Measurements from ENCODE around the gene TSFM. TPM values are rescaled to one million over a fixed set of nuclear protein-coding genes. Genes with fewer than 3 reads are reported as not detected.

The TSFM gene
- total and polyA plus RNA-seq, 9 of the 15 experiments (the other 6 are each of a cell fraction or from before 2014, with no cell fraction given) = 44.6 to 198 (median 60.2) TPM

GRCh38 chr12:57766464-57767304 is 15.9 kb upstream of the TSFM start, which contains the start of gene CYP27B1 (continued):
- no peak for TF ChIP-seq KAT2B (IDR thresholded peaks at IDR 0.05; ENCODE audit: low read depth, low read length)
- TF ChIP-seq L3MBTL2 (IDR thresholded peaks at IDR 0.05) = peak; percentile 43
- TF ChIP-seq POLR2B (IDR thresholded peaks at IDR 0.05; ENCODE audit: low read depth, partially characterized antibody) = no peak
- TF ChIP-seq CTBP1 (IDR thresholded peaks at IDR 0.05; ENCODE audit: borderline replicate concordance) = no peak; the same call in 1 of the 2 replicates
- TF ChIP-seq CEBPB (tag; IDR thresholded peaks at IDR 0.05) = peak; percentile 85
- no peak for TF ChIP-seq SIN3A (IDR thresholded peaks at IDR 0.05; ENCODE audit: borderline replicate concordance in 2 of 2, control insufficient read depth in 1 of 2, low read depth in 2 of 2, low read length in 2 of 2)
- no peak for TF ChIP-seq CBFB (CRISPR knock-in tag; IDR thresholded peaks at IDR 0.05)
- TF ChIP-seq, protein P1, sequence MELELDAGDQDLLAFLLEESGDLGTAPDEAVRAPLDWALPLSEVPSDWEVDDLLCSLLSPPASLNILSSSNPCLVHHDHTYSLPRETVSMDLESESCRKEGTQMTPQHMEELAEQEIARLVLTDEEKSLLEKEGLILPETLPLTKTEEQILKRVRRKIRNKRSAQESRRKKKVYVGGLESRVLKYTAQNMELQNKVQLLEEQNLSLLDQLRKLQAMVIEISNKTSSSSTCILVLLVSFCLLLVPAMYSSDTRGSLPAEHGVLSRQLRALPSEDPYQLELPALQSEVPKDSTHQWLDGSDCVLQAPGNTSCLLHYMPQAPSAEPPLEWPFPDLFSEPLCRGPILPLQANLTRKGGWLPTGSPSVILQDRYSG (tag; conservative IDR thresholded peaks at IDR 0.05; ENCODE audit: low read depth) = no peak
- TF ChIP-seq ZNF655 (CRISPR knock-in tag; IDR thresholded peaks at IDR 0.05) = no peak
- no peak for TF ChIP-seq ZNF124 (CRISPR knock-in tag; IDR thresholded peaks at IDR 0.05)
- TF ChIP-seq MEF2D (tag; conservative IDR thresholded peaks at IDR 0.05; ENCODE audit: low read depth) = no peak
- no peak for TF ChIP-seq NR0B1 (IDR thresholded peaks at IDR 0.05; ENCODE audit: partially characterized antibody)
- TF ChIP-seq CCNT2 (IDR thresholded peaks at IDR 0.05; ENCODE audit: borderline replicate concordance, extremely low read depth, insufficient read length, low read depth, low read length) = no peak
- TF ChIP-seq, protein P2, sequence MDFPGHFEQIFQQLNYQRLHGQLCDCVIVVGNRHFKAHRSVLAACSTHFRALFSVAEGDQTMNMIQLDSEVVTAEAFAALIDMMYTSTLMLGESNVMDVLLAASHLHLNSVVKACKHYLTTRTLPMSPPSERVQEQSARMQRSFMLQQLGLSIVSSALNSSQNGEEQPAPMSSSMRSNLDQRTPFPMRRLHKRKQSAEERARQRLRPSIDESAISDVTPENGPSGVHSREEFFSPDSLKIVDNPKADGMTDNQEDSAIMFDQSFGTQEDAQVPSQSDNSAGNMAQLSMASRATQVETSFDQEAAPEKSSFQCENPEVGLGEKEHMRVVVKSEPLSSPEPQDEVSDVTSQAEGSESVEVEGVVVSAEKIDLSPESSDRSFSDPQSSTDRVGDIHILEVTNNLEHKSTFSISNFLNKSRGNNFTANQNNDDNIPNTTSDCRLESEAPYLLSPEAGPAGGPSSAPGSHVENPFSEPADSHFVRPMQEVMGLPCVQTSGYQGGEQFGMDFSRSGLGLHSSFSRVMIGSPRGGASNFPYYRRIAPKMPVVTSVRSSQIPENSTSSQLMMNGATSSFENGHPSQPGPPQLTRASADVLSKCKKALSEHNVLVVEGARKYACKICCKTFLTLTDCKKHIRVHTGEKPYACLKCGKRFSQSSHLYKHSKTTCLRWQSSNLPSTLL (IDR thresholded peaks at IDR 0.05) = peak; percentile 67
- no peak for TF ChIP-seq CBX1 (IDR thresholded peaks at IDR 0.05; ENCODE audit: low read depth)
- TF ChIP-seq HMG20A (CRISPR knock-in tag; conservative IDR thresholded peaks at IDR 0.05) = no peak
- no peak for TF ChIP-seq SETDB1 (IDR thresholded peaks at IDR 0.05; ENCODE audit: low read length)
- TF ChIP-seq CBX5 (IDR thresholded peaks at IDR 0.05; ENCODE audit: borderline replicate concordance, low read depth) = no peak
- TF ChIP-seq HDAC1 (IDR thresholded peaks at IDR 0.05) = no peak
- no peak for TF ChIP-seq HMG20B (CRISPR knock-in tag; IDR thresholded peaks at IDR 0.05)
- TF ChIP-seq RB1 (IDR thresholded peaks at IDR 0.05; ENCODE audit: low read depth) = no peak
- TF ChIP-seq MAZ (CRISPR knock-in tag; conservative IDR thresholded peaks at IDR 0.05 in 1 of 2, IDR thresholded peaks at IDR 0.05 in 1 of 2) = 0 out of 4 replicates have a peak, but pooled peaks of 1 of the 2 experiments have one; percentile 21
- peak; percentile 30 for TF ChIP-seq EGR1 (conservative IDR thresholded peaks at IDR 0.05)

Measured in K562 (cell line).